ENCODE data around the gene CRB3. TPM values are rescaled to one million over a fixed set of nuclear protein-coding genes. Genes with fewer than 3 reads are reported as not detected.

The CRB3 gene
- total and polyA plus RNA-seq, 2 experiments from 2014 or later, result 11.8 to 44.4 TPM

- no peaks in the 10 kb centered on the region for H3K79me2 ChIP-seq (replicated peaks; ENCODE audit: insufficient read depth)
- no peaks in the 10 kb centered on the region for H3K36me3 ChIP-seq (ENCODE audit: insufficient read depth)
- Mint-ChIP-seq H3K4me1 (peaks cover 9% of the 10 kb centered on the region; the same call in 2 of the 3 replicates), H3K4me3 (peak overlapping the region; percentile 85), H3K27ac (0 out of 2 replicates have a peak overlapping the region, but pooled peaks have one; percentile 72), H3K9me3 (no peaks in the 10 kb centered on the region; the same call in 2 of the 3 replicates), H3K36me3 (ENCODE audit: low read depth) (no peaks in the 10 kb centered on the region), H3K27me3 (ENCODE audit: insufficient read depth, low read depth, poor library complexity) (peaks cover 9% of the 10 kb centered on the region)
- no peaks in the 10 kb centered on the region for H3F3A ChIP-seq (replicated peaks; ENCODE audit: low read depth)
- ATAC-seq (peak; percentile 62), DNase-seq (ENCODE audit: low spot score) (peak; percentile 66)
- peak overlapping the region; percentile 87 for H2AFZ ChIP-seq
- peaks cover 14% of the 10 kb centered on the region for H3K27me3 ChIP-seq (ENCODE audit: insufficient read depth)
- no peak overlapping the region for H3K27ac ChIP-seq (ENCODE audit: low read depth)
- no peaks in the 10 kb centered on the region; the same call in none of the 2 replicates for H3K4me1 ChIP-seq (ENCODE audit: insufficient read depth)
- H3K4me2 ChIP-seq, result peak overlapping the region; percentile 74
- H4K20me1 ChIP-seq (replicated peaks; ENCODE audit: insufficient read depth), result no peaks in the 10 kb centered on the region
- no peaks in the 10 kb centered on the region for H3K9me2 ChIP-seq (ENCODE audit: insufficient read depth)
- peak overlapping the region; percentile 56 for H3K4me3 ChIP-seq
- TF ChIP-seq ZNF462 (CRISPR knock-in tag; IDR thresholded peaks at IDR 0.05) (no peak), POLR2AphosphoS5 (IDR thresholded peaks at IDR 0.05; ENCODE audit: low read depth) (peak; percentile 47)
These were observed 11.4 kb downstream of the CRB3 start for GRCh38 chr19:6475321-6476108.

GRCh38 chr19:6476155-6476895, 12.3 kb downstream of the CRB3 start:
- Histone ChIP-seq H2AFZ (peak overlapping the region; percentile 87; the same call in 1 of the 2 replicates), H3K36me3 (ENCODE audit: insufficient read depth) (no peaks in the 10 kb centered on the region)

More at GRCh38 chr19:6476155-6476895, 12.3 kb downstream of the CRB3 start:
- Histone ChIP-seq H4K20me1 (replicated peaks; ENCODE audit: insufficient read depth) (no peaks in the 10 kb centered on the region), H3F3A (replicated peaks; ENCODE audit: low read depth) (no peaks in the 10 kb centered on the region), H3K4me3 (peak overlapping the region; percentile 56), H3K9me2 (ENCODE audit: insufficient read depth) (no peaks in the 10 kb centered on the region), H3K4me2 (peak overlapping the region; percentile 93), H3K27ac (ENCODE audit: low read depth) (no peak overlapping the region), H3K27me3 (ENCODE audit: insufficient read depth) (peaks cover 14% of the 10 kb centered on the region), H3K79me2 (replicated peaks; ENCODE audit: insufficient read depth) (no peaks in the 10 kb centered on the region), H3K4me1 (ENCODE audit: insufficient read depth) (peaks cover 1% of the 10 kb centered on the region)
- H3K4me1 Mint-ChIP-seq, result peaks cover 8% of the 10 kb centered on the region; the same call in 2 of the 3 replicates
- H3K27ac Mint-ChIP-seq, result peak overlapping the region; percentile 97
- DNase-seq (ENCODE audit: low spot score), result peak; percentile 100
- no peaks in the 10 kb centered on the region; the same call in 2 of the 3 replicates for H3K9me3 Mint-ChIP-seq
- no peaks in the 10 kb centered on the region for H3K36me3 Mint-ChIP-seq (ENCODE audit: low read depth)
- ATAC-seq, result peak; percentile 82
- TF ChIP-seq CREB1 (CRISPR knock-in tag; IDR thresholded peaks at IDR 0.05; ENCODE audit: low read depth) (peak; percentile 85), POLR2AphosphoS5 (IDR thresholded peaks at IDR 0.05; ENCODE audit: low read depth) (no peak; the same call in none of the 2 replicates)
- peak overlapping the region; percentile 85 for H3K4me3 Mint-ChIP-seq
- peaks cover 9% of the 10 kb centered on the region for H3K27me3 Mint-ChIP-seq (ENCODE audit: insufficient read depth, low read depth, poor library complexity)

All from GM23338 (cell line).